Transverse colon (tissue), 4 donors: Measurements from ENCODE around the gene YPEL4.

ENCODE experiments used
- CTCF ChIP-seq, 5 experiments: fragments of 200-600 bp in 3 of 5; fragments of 450-650 bp in 2 of 5; sonication (generic) in 3 of 5; IDR thresholded peaks; 1 replicate in 2 of 5; 2 replicates in 3 of 5; pipeline ENCODE4 v1.5.1; 2016 to 2017; ENCODE audit warnings: antibody characterized with exemption in 5 of 5, inconsistent platforms in 3 of 5, mild to moderate bottlenecking in 2 of 5, moderate library complexity in 1 of 5
- POLR2A ChIP-seq: fragments of 450-650 bp; IDR thresholded peaks from one replicate; pipeline ENCODE4 v1.6.1; 2016; ENCODE audit warnings: antibody characterized with exemption, mild to moderate bottlenecking, moderate library complexity
- POLR2AphosphoS5 ChIP-seq, 3 donors: sonication (generic); formaldehyde crosslinking; IDR thresholded peaks; one replicate each; pipeline ENCODE4 v1.6.1; 2016; ENCODE audit warnings: antibody characterized with exemption in 3 of 3

GRCh38 chr11:57610170-57610569 lies 39.5 kb downstream of the YPEL4 start:
- TF ChIP-seq POLR2A: no peak
- TF ChIP-seq POLR2AphosphoS5 (IDR thresholded peaks at IDR 0.05): no peak
- no peak for TF ChIP-seq CTCF (IDR thresholded peaks at IDR 0.05)
